GM23338 (cell line): ENCODE results near the gene CREB3L2. TPM values are rescaled to one million over a fixed set of nuclear protein-coding genes. Genes with fewer than 3 reads are reported as not detected.

ENCODE experiments used
- ATAC-seq: fragments of 200-7000 bp; cut with Tn5 transposase; 3 replicates; pipeline ENCODE4 v1.9.1; 2020
- DNase-seq: peaks from one replicate; pipeline ENCODE4 v3.0.0-alpha.2; 2015; ENCODE audit warnings: low spot score
- H2AFZ ChIP-seq: fragments of 200-600 bp; sonication (generic); 2 replicates; pipeline ENCODE4 v1.8.0; 2016; ENCODE audit warnings: antibody characterized with exemption, mild to moderate bottlenecking, moderate library complexity
- H3F3A ChIP-seq: fragments of 200-600 bp; sonication (generic); replicated peaks from 2 replicates; pipeline ENCODE4 v1.8.0; 2017; ENCODE audit warnings: antibody characterized with exemption, mixed run types, low read depth
- H3K27ac ChIP-seq: fragments of 200-600 bp; sonication (generic); 2 replicates; pipeline ENCODE4 v1.6.1; 2016; ENCODE audit warnings: low read depth
- H3K27me3 ChIP-seq: fragments of 200-600 bp; sonication (generic); 2 replicates; pipeline ENCODE4 v1.8.0; 2016; ENCODE audit warnings: mild to moderate bottlenecking, mixed run types, moderate library complexity; ENCODE audit not compliant: insufficient read depth
- H3K36me3 ChIP-seq: fragments of 200-600 bp; sonication (generic); 2 replicates; pipeline ENCODE4 v1.8.0; 2016; ENCODE audit warnings: mild to moderate bottlenecking; ENCODE audit not compliant: insufficient read depth
- H3K4me1 ChIP-seq: fragments of 200-600 bp; sonication (generic); 2 replicates; pipeline ENCODE4 v1.8.0; 2016; ENCODE audit warnings: mild to moderate bottlenecking, moderate library complexity; ENCODE audit not compliant: insufficient read depth
- H3K4me2 ChIP-seq: fragments of 200-600 bp; sonication (generic); 2 replicates; pipeline ENCODE4 v1.7.1; 2017; ENCODE audit warnings: mixed run types
- H3K4me3 ChIP-seq: fragments of 200-600 bp; sonication (generic); 2 replicates; pipeline ENCODE4 v1.6.1; 2016; ENCODE audit warnings: mixed run types
- H3K79me2 ChIP-seq: fragments of 200-600 bp; sonication (generic); replicated peaks from 2 replicates; pipeline ENCODE4 v1.8.0; 2017; ENCODE audit warnings: mild to moderate bottlenecking; ENCODE audit not compliant: insufficient read depth
- H3K9me2 ChIP-seq: fragments of 200-600 bp; sonication (generic); 2 replicates; pipeline ENCODE4 v1.8.0; 2017; ENCODE audit not compliant: insufficient read depth
- H4K20me1 ChIP-seq: fragments of 200-600 bp; sonication (generic); replicated peaks from 2 replicates; pipeline ENCODE4 v1.8.0; 2017; ENCODE audit warnings: mild to moderate bottlenecking; ENCODE audit not compliant: insufficient read depth
- H3K27ac Mint-ChIP-seq: 2 replicates; pipeline ENCODE4 v1.8.0; 2020; ENCODE audit warnings: inconsistent platforms, mild to moderate bottlenecking, moderate library complexity, mixed read lengths
- H3K27me3 Mint-ChIP-seq: 3 replicates; pipeline ENCODE4 v1.8.0; 2022; ENCODE audit warnings: low read depth, mild to moderate bottlenecking, moderate library complexity, mixed read lengths, inconsistent platforms; ENCODE audit not compliant: insufficient read depth, poor library complexity
- H3K36me3 Mint-ChIP-seq: 3 replicates; pipeline ENCODE4 v1.8.0; 2021; ENCODE audit warnings: low read depth, mild to moderate bottlenecking, inconsistent platforms, moderate library complexity, mixed read lengths
- H3K4me1 Mint-ChIP-seq: 3 replicates; pipeline ENCODE4 v1.8.0; 2020; ENCODE audit warnings: mild to moderate bottlenecking, inconsistent platforms, mixed read lengths
- H3K4me3 Mint-ChIP-seq: 3 replicates; pipeline ENCODE4 v1.8.0; 2021; ENCODE audit warnings: moderate library complexity, mild to moderate bottlenecking, inconsistent platforms, mixed read lengths
- H3K9me3 Mint-ChIP-seq: 3 replicates; pipeline ENCODE4 v1.8.0; 2020; ENCODE audit warnings: moderate library complexity, mild to moderate bottlenecking, inconsistent platforms, mixed read lengths
- ETS1 ChIP-seq: IDR thresholded peaks from 2 replicates; pipeline ENCODE4 v1.6.1; 2016; ENCODE audit warnings: antibody characterized with exemption
- EZH2 ChIP-seq: fragments of 200-600 bp; sonication (generic); IDR thresholded peaks from one replicate; pipeline ENCODE4 v1.8.0; 2017; ENCODE audit warnings: antibody characterized with exemption, mild to moderate bottlenecking, low read depth; ENCODE audit not compliant: unreplicated experiment
- EZH2phosphoT487 ChIP-seq: fragments of 200-600 bp; sonication (generic); IDR thresholded peaks from one replicate; pipeline ENCODE4 v1.8.1; 2018; ENCODE audit warnings: antibody characterized with exemption; ENCODE audit not compliant: unreplicated experiment
- JUNB ChIP-seq: IDR thresholded peaks from one replicate; pipeline ENCODE4 v1.6.1; 2016; ENCODE audit warnings: antibody characterized with exemption; ENCODE audit not compliant: unreplicated experiment
- NANOG ChIP-seq: IDR thresholded peaks from 2 replicates; pipeline ENCODE4 v1.6.1; 2016; ENCODE audit warnings: antibody characterized with exemption, borderline replicate concordance
- POLR2AphosphoS5 ChIP-seq: IDR thresholded peaks from 2 replicates; pipeline ENCODE4 v1.6.1; 2016; ENCODE audit warnings: antibody characterized with exemption, low read depth
- ZNF114 ChIP-seq: fragments of 250-450 bp; sonication (Bioruptor Pico); IDR thresholded peaks from 2 replicates; pipeline ENCODE4 v1.5.0; 2020; ENCODE audit warnings: mild to moderate bottlenecking, moderate library complexity
- ZNF331 ChIP-seq: fragments of 250-450 bp; sonication (Bioruptor Pico); IDR thresholded peaks from 2 replicates; pipeline ENCODE4 v1.5.0; 2020; ENCODE audit warnings: low read depth, mild to moderate bottlenecking, moderate library complexity
- polyA plus RNA-seq: library from polyadenylated mRNA; unstranded; fragments of >200 nt; fragmentation: Nextera tagmentation; extraction: Ambion mirVana; gene quantifications from 2 replicates; pipeline ENCODE4 v1.2.1, GENCODE V29; 2016
- total RNA-seq: library from RNA; depleted of rRNA; stranded (reverse); fragments of >200 nt; shearing (Covaris generic); gene quantifications from 2 replicates; pipeline ENCODE4 v1.2.3, GENCODE V29; 2014
- TF ChIP-seq, protein P1 (sequence below): IDR thresholded peaks from one replicate; pipeline ENCODE4 v1.6.1; 2018; ENCODE audit warnings: antibody characterized with exemption; ENCODE audit not compliant: unreplicated experiment
- TF ChIP-seq, protein P2 (sequence below), 2 experiments: fragments of 200-600 bp in 1 of 2; sonication (generic) in 1 of 2; conservative IDR thresholded peaks; 2 replicates each; pipeline versions ENCODE4 v1.5.1 to v1.6.1; 2016 to 2017; ENCODE audit warnings: antibody characterized with exemption in 2 of 2, low read depth in 2 of 2, mild to moderate bottlenecking in 2 of 2, moderate library complexity in 1 of 2

CREB3L2 gene
- total and polyA plus RNA-seq, 2 experiments from 2014 or later, result 14.5 to 27.1 TPM

- H4K20me1 ChIP-seq, result 0 out of 2 replicates have a peak, but pooled peaks cover 5% of the 10 kb centered on the region
- Mint-ChIP-seq H3K4me3 (no peak overlapping the region), H3K4me1 (peaks cover 19% of the 10 kb centered on the region), H3K27ac (no peak overlapping the region), H3K9me3 (no peaks in the 10 kb centered on the region; the same call in 2 of the 3 replicates), H3K27me3 (peaks cover 7% of the 10 kb centered on the region), H3K36me3 (peaks cover 43% of the 10 kb centered on the region)
- no peak for ATAC-seq
- H3K27me3 ChIP-seq, result no peaks in the 10 kb centered on the region
- H3K9me2 ChIP-seq, result no peaks in the 10 kb centered on the region
- DNase-seq, result no peak
- no peak overlapping the region for H3K27ac ChIP-seq
- H3K79me2 ChIP-seq, result no peaks in the 10 kb centered on the region; the same call in 1 of the 2 replicates
- no peak overlapping the region for H3K4me2 ChIP-seq
- no peak overlapping the region for H3K4me3 ChIP-seq
- H3K36me3 ChIP-seq, result peaks cover 15% of the 10 kb centered on the region; the same call in 1 of the 2 replicates
- TF ChIP-seq EZH2 (no peak), ETS1 (no peak), ZNF331 (CRISPR knock-in tag) (no peak)
- no peak overlapping the region for H2AFZ ChIP-seq
- H3F3A ChIP-seq, result no peaks in the 10 kb centered on the region
- peaks cover 15% of the 10 kb centered on the region for H3K4me1 ChIP-seq
Measured at GRCh38 chr7:137888241-137888640, 113.6 kb downstream of the CREB3L2 start.

DNA sequence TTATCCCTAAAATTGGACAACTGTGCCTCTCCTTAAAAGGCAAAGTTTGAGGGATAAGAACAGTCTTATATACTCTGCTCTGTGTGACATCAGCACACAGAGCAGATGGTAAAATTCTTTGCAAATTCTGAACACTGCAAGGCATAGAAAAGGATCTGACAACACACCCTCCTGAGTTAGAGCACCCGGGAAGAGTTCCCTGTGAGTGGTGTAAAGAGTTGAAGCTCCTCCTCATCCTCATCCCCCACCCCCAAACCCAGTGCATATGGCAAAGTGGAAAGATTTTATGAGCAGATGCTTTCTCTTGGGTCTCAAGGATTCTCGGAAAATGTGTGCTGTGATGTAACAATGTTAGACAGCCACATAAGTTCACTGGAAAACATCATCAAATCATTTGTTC lies 115.1 kb downstream of the CREB3L2 start:
- H3K27me3 Mint-ChIP-seq, result peaks cover 7% of the 10 kb centered on the region
- peaks cover 4% of the 10 kb centered on the region; the same call in 2 of the 3 replicates for H3K9me3 Mint-ChIP-seq
- Histone ChIP-seq H4K20me1 (0 out of 2 replicates have a peak, but pooled peaks cover 5% of the 10 kb centered on the region), H3K27me3 (no peaks in the 10 kb centered on the region), H3K4me1 (peaks cover 15% of the 10 kb centered on the region), H3K36me3 (peaks cover 18% of the 10 kb centered on the region), H3F3A (no peaks in the 10 kb centered on the region), H3K27ac (peak overlapping the region; percentile 85; the same call in 1 of the 2 replicates), H3K4me3 (no peak overlapping the region), H2AFZ (no peak overlapping the region), H3K4me2 (no peak overlapping the region), H3K79me2 (no peaks in the 10 kb centered on the region; the same call in 1 of the 2 replicates), H3K9me2 (no peaks in the 10 kb centered on the region)
- peak; percentile 56 for ATAC-seq
- peak overlapping the region; percentile 90; the same call in 1 of the 2 replicates for H3K27ac Mint-ChIP-seq
- H3K36me3 Mint-ChIP-seq, result peaks cover 46% of the 10 kb centered on the region
- H3K4me3 Mint-ChIP-seq, result no peak overlapping the region
- DNase-seq, result no peak
- H3K4me1 Mint-ChIP-seq, result peaks cover 19% of the 10 kb centered on the region
- TF ChIP-seq EZH2 (no peak), POLR2AphosphoS5 (no peak), ETS1 (no peak), NANOG (no peak), JUNB (no peak), ZNF114 (CRISPR knock-in tag) (no peak), EZH2phosphoT487 (no peak)
- TF ChIP-seq, protein P1, sequence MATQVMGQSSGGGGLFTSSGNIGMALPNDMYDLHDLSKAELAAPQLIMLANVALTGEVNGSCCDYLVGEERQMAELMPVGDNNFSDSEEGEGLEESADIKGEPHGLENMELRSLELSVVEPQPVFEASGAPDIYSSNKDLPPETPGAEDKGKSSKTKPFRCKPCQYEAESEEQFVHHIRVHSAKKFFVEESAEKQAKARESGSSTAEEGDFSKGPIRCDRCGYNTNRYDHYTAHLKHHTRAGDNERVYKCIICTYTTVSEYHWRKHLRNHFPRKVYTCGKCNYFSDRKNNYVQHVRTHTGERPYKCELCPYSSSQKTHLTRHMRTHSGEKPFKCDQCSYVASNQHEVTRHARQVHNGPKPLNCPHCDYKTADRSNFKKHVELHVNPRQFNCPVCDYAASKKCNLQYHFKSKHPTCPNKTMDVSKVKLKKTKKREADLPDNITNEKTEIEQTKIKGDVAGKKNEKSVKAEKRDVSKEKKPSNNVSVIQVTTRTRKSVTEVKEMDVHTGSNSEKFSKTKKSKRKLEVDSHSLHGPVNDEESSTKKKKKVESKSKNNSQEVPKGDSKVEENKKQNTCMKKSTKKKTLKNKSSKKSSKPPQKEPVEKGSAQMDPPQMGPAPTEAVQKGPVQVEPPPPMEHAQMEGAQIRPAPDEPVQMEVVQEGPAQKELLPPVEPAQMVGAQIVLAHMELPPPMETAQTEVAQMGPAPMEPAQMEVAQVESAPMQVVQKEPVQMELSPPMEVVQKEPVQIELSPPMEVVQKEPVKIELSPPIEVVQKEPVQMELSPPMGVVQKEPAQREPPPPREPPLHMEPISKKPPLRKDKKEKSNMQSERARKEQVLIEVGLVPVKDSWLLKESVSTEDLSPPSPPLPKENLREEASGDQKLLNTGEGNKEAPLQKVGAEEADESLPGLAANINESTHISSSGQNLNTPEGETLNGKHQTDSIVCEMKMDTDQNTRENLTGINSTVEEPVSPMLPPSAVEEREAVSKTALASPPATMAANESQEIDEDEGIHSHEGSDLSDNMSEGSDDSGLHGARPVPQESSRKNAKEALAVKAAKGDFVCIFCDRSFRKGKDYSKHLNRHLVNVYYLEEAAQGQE, result no peak
- TF ChIP-seq, protein P2, sequence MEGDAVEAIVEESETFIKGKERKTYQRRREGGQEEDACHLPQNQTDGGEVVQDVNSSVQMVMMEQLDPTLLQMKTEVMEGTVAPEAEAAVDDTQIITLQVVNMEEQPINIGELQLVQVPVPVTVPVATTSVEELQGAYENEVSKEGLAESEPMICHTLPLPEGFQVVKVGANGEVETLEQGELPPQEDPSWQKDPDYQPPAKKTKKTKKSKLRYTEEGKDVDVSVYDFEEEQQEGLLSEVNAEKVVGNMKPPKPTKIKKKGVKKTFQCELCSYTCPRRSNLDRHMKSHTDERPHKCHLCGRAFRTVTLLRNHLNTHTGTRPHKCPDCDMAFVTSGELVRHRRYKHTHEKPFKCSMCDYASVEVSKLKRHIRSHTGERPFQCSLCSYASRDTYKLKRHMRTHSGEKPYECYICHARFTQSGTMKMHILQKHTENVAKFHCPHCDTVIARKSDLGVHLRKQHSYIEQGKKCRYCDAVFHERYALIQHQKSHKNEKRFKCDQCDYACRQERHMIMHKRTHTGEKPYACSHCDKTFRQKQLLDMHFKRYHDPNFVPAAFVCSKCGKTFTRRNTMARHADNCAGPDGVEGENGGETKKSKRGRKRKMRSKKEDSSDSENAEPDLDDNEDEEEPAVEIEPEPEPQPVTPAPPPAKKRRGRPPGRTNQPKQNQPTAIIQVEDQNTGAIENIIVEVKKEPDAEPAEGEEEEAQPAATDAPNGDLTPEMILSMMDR (conservative IDR thresholded peaks at IDR 0.05; ENCODE audit: low read depth in 2 of 2), result no peak
